DMS 273 treated with DMSO at 0.1 percent for 48 hours (cell line): ENCODE data around the gene GRM3.
A peak's percentile ranks its signal among the peaks of the same experiment; 100 is the strongest.
"Not testable (repeated sequence)": the region's sequence is repeated elsewhere in the genome, so short reads cannot be mapped to it uniquely, and the experiment has no call there.

Experiments used
- DNase-seq: peaks from one replicate; lab custom pipeline; 2025; lab: John Stamatoyannopoulos, UW

Gene GRM3

DNA sequence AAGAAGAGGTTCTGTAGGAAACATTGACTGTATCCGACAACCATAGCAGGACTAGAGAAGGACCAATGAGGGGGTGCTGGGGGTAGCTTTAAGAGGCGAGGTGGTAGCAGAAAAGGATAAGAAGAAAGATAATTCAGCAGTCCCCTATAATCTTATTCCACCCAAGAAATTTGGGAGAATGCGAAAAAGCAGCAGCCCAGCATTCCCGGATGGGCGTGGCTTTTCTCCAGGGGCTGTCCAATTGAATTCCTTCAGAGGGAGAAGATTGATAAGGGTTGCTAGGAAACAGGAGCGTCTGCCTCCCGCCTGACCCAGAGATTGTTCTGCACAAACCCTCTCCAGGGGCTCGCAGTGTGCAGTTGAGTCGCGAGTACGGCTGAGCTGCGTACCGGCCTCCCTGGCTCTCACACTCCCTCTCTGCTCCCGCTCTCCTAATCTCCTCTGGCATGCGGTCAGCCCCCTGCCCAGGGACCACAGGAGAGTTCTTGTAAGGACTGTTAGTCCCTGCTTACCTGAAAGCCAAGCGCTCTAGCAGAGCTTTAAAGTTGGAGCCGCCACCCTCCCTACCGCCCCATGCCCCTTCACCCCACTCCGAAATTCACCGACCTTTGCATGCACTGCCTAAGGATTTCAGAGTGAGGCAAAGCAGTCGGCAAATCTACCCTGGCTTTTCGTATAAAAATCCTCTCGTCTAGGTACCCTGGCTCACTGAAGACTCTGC, at the start of gene GRM3:
Gene GRM3, plus strand, starts transcription at position 349 of the 721 bp plus-strand sequence. CDS start 121,237 bp downstream, outside the sequence.
- no peak for DNase-seq

DNA sequence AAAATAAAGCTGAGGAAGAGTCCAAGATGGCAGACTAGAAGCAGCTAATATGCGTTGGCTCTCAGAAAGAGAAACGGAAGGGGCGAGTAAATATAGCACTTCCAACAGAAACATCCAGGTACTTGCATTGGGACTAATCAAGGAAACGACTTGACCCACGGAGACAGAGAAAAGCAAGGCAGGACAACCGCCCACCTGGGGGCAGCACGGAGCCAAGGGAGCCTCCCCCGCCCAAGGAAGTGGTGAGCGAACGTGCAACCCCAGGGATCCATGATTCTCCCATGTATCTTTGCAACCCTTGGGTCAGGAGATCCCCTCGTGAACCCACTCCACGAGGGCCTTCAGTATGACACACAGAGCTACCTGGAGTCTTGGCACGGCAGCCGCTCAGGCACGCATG, 45.4 kb upstream of the GRM3 start:
- peak; percentile 8 for DNase-seq

DNA sequence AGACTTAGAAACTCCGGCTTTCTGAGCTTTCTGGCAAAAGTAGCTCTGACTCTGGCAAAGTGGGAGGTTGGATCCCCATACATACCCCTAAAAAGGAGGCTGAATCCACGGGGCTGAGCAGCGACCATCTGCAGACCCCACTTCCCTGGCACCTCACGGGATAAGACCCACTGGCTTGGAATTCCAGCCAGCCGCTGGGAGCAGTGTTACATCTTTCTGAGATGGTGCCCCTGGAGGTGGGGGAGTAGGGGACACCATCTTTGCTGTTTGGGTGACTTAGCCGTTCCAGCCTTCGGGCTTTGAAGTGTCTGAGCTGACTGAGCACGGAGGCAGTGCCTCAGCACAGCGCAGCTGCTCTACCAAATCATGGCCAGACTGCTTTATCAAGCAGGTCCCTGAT, 45.0 kb upstream of the GRM3 start:
- DNase-seq, result no peak

DNA sequence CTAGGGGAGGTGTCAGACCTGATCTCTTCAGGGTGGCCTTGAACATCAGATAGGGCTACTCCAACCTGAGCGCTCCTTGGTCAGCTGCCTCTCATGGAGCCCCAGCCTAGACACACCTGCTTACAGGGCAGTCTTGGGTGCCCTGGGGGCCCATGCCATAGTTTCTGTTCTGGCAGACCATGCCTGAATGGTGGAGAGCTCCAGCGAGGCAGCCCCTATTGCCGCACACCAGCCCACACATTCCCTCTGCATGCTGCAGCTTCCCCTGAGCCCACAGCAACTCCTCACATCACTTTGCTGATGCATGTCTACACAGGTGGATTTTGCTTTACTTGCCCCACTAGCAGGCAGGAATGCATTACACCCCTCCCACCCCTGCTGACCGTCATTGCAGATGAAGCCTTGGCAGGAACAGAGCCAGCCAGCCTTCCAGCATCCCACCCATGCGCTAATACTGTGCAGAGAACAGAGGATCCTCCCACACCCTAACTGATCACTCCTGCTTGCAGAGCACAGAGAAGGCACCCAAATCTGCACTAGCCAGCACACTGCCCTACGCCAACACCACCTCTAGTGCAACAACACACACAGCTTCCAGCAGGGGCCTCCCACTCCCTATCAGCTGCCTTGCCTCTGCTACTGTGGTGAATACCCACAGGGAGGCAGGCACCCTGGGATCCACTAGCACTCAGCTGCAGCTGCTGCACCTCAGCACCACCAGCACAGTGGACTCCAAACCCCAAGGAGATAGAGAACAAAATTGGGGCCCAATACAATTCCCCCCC, 43.0 kb upstream of the GRM3 start:
- no peak for DNase-seq

DNA sequence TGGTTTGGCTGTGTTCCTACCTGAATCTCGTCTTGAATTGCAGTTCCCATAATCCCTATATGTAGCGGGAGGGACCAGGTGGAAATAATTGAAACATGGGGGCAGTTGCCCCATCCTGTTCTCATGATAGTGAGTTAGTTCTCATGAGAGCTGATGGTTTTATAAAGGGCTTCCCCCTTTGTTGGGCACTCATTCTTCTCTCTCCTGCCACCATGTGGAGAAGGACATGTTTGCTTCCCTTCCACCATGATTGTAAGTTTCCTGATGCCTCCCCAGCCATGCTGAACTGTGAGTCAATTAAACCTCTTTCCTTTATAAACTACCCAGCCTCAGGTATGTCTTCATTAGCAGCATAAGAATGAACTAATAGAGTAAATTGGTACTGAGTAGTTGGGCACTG, 28.0 kb upstream of the GRM3 start:
- DNase-seq, result not testable (repeated sequence)

DNA sequence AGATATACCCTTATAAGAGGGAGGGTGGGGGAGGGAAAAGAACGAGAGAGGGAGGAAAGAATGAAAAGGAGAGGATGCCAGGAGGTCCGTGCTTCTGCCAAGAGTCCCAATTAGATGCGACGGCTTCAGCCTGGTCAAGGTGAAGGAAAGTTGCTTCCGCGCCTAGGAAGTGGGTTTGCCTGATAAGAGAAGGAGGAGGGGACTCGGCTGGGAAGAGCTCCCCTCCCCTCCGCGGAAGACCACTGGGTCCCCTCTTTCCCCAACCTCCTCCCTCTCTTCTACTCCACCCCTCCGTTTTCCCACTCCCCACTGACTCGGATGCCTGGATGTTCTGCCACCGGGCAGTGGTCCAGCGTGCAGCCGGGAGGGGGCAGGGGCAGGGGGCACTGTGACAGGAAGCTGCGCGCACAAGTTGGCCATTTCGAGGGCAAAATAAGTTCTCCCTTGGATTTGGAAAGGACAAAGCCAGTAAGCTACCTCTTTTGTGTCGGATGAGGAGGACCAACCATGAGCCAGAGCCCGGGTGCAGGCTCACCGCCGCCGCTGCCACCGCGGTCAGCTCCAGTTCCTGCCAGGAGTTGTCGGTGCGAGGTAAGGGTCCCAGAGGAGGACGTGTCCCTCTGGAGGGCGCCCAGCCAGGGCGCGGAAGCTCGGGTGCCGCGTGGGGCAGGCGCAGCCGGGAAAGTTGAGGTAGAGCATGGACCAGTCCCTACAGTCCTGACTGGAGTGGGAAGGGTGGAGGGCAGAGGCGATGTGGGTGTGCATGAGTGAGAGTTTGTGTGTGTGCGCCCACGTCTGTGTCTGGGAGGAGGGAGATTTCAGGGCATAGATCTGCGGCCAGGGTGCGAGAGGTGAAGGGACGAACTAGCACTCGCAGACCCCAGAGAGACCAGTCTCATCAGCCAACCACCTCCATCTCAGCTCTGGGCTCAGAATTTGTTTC, 844 bp downstream of the GRM3 start:
- no peak for DNase-seq

DNA sequence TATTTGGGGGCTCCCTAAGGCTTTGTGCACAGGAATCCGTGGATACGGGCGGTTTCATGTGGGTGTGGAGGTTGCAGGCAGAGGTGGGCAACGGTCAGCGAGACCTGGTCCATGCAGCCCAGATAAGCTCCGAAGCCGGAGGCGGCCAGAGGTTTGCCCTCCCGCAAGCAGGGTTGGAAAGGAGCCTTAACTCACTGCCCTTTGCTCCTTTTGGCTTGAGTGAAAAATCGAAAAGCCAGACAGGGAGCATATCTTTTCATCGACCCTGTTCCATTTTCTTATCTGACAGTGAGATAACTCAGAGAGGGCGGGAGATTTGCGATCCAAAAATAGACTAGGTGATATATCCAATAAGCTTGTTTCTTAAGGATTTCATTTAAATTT, 1.5 kb downstream of the GRM3 start:
- no peak for DNase-seq

DNA sequence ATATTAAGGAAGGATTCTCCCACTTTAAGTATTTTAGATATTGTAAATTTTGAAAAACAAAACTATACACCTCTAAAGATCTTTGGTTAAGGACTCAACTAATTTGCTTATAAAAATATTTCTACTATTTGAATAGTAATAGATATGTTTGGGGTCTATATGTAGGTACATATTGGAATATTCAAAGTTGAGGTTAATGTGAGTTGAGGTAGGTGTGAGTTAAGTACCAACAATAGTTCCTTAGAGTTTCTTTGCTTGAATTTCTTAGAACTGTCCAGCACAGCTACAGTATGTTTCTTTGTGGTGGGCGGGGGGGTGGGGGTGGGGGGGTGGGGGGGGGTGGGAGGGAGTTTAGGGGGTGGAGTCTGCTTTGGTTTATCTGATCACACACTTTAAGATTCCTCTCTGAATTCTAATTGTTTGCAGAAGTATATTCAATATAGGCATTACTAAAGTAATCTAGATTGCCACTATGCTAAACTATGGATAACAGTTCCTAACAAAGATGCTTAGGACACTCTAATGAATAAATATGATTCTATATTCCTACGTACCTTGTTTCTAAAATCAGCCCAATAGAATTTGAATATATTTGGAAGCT, 2.1 kb downstream of the GRM3 start:
- no peak for DNase-seq

DNA sequence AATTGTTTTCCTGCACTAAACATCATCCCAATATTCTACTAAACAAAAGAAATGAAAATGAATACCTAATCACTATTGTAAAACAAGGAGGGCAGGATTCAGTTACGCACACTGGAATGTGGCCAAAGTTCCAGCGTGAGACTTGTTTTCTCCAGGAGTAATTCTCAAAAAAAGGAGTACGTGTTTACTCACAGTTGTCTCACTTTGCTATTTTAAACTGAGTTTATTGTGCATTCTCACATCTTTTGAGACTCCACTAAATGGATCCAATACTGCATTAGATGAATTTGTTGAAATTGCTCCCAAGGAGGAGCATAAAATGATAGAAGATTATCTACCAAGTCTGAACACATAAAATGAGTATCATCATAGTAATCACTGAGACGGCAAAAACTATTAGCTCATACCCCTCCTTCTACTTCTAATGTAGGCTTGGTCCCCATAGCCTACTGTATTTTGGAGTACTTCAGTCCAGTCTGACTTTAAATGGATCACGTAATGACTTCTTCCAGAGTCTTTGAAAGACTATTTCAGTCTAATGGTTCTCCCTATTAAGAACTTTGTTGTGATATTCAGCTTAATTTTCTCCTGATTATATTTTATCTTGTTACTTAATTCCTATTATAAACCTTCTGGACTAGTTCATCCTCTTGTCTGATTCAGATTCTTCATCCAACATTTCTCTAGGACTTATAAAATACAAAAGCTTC, 3.8 kb downstream of the GRM3 start:
- DNase-seq, result no peak

DNA sequence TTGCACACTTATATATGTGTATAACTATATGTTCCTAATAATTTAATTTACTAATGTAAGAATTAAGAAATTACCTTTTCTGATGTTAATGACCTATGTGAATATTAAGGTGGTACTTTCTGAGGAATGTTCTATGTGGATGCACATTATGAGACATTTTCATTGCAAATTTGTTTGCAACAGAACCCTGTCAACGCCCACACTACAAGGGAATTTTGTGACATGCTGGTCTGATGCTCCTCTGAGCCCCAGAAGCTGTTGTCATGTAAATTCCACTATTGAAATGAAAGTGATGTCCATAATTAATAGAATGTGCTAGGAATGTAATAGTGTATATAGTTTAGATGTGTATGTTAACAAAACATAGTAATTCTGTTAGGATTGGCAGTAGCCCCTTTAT, 4.5 kb downstream of the GRM3 start:
- DNase-seq, result no peak

DNA sequence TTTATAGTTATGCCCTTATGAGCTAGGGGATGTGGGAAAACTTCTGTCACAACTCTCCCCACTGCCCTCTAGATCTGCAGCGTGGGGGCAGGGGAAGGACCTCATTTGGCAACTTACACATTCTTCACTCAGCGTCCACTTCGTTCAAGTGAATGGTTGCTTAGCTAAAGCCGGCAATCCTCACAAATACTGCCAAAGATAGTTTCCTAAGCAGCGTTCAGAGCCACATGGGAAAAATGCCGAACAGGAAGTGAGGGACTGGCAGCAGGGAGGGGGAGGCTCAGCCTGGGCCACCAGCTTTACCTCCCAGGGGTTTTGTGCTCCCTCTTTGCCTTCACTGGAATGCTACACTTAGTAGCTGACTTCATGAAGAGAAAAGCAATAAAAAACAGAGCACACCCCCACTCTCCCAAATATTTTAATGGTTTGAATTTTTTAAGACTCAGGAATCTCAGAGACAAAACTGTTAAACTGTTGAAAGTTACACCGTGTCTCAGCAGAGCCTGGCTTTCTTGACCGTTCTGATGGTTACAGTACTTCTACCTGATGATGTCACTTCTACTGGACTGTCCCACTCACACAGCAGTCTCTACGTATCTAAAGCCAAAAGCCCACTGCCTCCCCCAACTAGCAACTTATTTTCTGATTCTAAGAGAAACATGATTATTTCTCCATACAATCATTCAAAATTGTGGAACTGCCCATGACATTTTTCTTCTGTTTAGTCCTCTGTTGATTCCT, 10.4 kb downstream of the GRM3 start:
- no peak for DNase-seq

DNA sequence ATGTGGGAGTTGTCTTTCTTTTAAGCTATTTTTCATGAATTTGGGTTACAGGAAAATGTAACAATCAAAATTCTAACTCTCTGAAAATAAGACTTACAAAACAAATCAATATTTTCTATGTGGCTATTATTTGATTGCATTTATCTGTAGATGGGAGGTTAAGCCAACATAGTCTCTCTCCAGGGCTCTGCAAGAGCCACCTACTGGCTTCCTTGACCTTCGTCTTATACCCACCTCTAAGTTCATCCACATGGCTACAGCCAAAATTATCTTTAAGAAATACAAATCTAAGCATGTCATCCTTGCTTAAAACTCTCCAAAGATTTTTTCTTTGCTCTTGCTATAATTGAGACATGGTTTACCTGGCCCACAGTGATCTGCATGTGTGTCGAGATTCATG, 14.2 kb downstream of the GRM3 start:
- no peak for DNase-seq

DNA sequence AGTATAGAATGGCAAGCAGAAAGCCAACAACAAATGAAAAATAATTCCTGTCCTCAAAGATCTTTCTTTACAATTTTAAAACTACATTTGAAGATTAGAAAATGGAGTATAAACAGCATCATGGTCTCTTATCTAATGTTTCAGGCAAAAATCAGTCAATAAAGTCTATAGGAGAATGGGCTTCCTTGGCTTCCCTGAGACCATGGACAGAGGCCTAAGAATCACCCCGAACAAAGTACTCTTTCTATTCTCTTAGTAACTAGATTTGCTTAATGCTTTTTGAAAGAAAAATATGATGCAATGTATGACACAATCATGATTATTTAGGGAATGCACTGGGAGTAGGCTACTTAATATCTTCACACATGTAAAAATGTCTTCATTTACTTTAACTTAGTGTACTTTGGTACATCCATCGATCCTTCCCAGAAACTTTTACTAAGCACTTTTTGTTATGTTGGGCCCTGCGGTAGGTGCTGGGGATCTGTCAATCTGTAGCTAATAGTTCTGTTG, 17.3 kb downstream of the GRM3 start:
- DNase-seq, result no peak

DNA sequence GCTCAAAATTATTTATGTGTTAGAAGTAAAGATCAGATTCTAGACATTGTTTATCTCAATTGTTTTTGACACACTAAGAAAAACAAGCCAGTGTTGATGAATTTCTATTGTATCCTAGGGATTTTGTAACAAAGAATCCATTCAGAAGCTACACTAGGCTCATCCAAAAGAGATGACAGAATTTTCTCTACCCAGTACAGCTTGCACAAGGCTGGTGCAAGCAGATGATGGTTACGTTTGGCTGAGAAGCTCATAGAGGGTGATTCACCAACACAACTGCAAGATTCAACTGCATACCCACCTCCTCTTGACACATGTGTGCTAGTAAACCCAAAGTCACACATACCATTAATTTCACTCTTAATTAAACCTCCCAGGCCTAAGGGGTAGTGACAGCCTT, 20.8 kb downstream of the GRM3 start:
- no peak for DNase-seq

DNA sequence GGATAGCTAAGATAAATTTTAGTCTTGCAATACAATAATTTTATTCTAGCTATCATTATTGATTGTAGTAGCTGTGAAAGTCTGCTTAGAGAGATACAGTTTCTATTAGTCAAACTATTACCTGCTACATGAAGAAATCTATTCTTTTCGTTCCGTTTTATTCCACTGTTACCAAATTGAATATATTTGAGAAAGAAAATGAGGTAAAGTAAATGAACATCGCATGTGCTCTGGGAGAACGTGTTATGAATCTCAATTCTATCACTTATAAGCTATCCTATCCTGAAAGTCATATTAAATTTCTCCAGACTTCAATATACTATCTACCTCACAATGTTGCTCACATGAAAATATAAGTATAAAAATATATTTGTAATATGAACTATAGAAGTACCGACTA, 21.3 kb downstream of the GRM3 start:
- DNase-seq, result no peak

DNA sequence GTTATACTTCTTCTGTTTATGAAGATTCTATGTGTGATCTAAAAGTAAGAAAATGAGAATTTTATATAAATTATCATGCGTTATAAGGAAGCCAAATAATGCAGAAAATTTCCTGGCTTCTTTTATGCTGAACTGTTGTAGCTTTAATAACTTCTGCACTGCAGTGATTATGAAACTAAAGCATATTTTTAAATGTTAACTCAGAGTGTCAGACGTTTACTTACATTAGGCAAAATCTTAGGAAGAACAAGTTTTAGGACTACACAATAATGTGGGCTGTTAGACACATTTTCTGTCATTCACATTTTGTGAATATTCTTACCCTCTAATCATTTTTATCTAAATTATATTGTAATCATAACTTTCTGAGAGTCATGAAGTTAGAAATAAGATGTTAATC, 22.0 kb downstream of the GRM3 start:
- DNase-seq, result no peak

DNA sequence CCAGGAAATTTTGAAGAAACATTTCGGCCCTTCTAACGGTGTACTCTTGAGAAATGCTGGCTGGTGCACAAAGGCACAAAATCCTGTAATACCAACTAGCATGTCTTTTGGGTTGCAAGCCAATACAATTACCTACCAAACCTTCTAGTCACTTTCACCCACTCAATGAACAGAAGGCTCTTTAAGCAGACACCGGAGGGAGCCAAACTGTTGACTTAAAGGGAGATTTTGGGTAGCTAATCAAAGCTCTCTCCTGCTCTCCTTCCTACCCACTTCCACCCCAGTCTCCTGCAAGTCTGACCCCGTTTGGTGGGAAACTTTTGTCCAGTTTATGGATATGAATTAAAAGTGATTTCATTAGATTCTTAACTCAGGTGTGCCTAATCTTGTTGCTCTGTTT, 24.0 kb downstream of the GRM3 start:
- DNase-seq, result no peak

DNA sequence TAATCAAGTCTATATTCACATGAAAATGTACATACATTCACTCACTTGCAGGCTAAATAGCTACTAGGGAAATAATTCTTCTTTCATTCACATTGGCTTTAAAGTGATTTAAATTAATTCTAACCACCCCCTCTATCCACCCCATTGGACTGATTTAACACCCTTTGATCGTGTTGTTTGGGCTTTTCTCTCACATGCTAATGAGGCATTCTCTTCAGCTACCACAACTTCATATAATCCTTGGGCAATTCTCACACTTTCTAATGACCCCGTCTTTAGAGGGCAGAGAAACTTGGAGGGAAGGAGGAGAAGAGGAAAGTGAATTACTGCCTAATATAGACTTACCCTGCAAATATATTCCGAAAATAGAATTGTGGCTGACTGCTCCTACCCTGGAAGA, 24.6 kb downstream of the GRM3 start:
- DNase-seq, result no peak

DNA sequence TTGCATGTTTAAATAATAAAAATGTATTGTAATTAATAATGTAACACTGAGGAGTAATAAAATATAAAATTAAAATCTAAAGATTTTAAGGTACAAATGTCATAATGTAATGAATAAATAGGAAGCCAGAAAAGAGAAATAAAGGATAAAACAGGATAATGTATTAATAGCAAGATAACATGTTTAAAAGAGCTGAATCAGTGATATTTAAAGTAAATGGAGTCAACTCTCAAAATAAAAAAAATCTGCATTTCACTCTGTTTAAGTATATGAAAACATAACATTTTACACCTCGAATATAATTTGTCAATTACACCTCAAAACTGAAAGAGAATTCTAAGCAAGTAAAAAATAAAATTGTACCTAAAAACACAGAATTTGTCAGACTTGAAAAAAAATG, 44.1 kb downstream of the GRM3 start:
- no peak for DNase-seq

DNA sequence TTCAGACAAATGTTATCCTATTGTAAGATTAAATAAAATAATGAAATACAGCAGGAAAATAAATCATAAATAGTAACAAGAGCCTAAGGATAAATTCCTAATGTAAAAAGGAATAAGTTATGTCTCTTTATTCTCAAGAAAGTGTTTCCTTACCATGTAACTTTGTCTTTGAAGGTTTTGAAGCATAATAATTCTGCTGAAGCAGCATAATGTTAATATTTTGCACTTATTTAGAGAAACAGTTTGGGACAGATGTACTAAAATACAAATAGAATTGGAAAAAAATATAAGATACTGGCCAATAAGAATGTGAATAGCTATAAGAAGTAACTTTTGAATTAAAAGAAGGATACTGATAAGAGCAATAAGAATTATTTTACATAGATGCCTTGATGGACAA, 45.7 kb downstream of the GRM3 start:
- DNase-seq, result no peak

DNA sequence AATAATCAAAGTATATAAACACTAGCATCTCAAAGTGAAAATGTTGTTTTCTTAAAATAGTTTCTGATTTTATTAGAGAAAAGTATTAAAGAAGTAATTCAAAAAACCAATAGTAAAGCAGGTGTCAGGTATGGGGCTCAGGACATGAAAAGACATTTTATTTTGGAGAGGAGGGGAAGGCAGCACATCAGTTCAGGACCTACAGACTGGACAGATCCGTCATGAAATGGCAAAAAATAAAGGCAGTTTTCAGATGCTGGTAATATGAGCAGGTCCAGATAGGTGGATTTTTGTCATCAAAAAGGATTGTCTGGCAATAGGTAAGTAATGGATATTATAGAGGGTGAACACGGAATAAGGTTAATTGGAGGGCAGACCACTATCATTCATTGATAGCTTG, 49.0 kb downstream of the GRM3 start:
- no peak for DNase-seq
